K562 (cell line): ENCODE data around the gene ST14. TPM values are rescaled to one million over a fixed set of nuclear protein-coding genes. Genes with fewer than 3 reads are reported as not detected.

ENCODE experiments used
- BHLHE40 ChIP-seq: IDR thresholded peaks from 2 replicates; pipeline ENCODE4 v1.6.1; 2011; ENCODE audit warnings: low read length, improper control_type of control experiment
- BMI1 ChIP-seq: fragments of 150-350 bp; IDR thresholded peaks from 2 replicates; pipeline ENCODE4 v1.6.1; 2014; ENCODE audit warnings: low read length
- CBFB ChIP-seq: sonication (generic); formaldehyde crosslinking; IDR thresholded peaks from 2 replicates; pipeline ENCODE4 v1.4.0; 2020; ENCODE audit warnings: mild to moderate bottlenecking, missing genetic modification reagents
- ELK3 ChIP-seq: fragments of 450-650 bp; formaldehyde crosslinking; IDR thresholded peaks from 2 replicates; pipeline ENCODE4 v1.4.0; 2020; ENCODE audit warnings: mild to moderate bottlenecking
- GATA2 ChIP-seq: sonication (generic); formaldehyde crosslinking; IDR thresholded peaks from 2 replicates; pipeline ENCODE4 v1.4.0; 2020; ENCODE audit warnings: mild to moderate bottlenecking, missing genetic modification reagents
- HDAC6 ChIP-seq: IDR thresholded peaks from 2 replicates; pipeline ENCODE4 v1.6.1; 2012; ENCODE audit warnings: low read depth, mild to moderate bottlenecking, control low read depth, inconsistent platforms, low read length, moderate library complexity
- HDAC8 ChIP-seq: fragments of 450-650 bp; IDR thresholded peaks from 2 replicates; pipeline ENCODE4 v1.6.1; 2016; ENCODE audit warnings: mild to moderate bottlenecking, missing genetic modification characterization, moderate library complexity, missing compliant biosample characterization
- KLF10 ChIP-seq: fragments of 250-450 bp; sonication (Bioruptor Pico); IDR thresholded peaks from 2 replicates; pipeline ENCODE4 v1.6.1; 2021; ENCODE audit warnings: matching md5 sums
- MLX ChIP-seq, 2 experiments: fragments of 450-650 bp in 1 of 2; sonication (generic) in 1 of 2; formaldehyde crosslinking; conservative IDR thresholded peaks; 2 replicates each; pipeline versions ENCODE4 v1.4.0 to v1.8.1; 2020 to 2022; ENCODE audit warnings: mild to moderate bottlenecking in 1 of 2, missing genetic modification reagents in 1 of 2
- SIN3B ChIP-seq: fragments of 450-650 bp; IDR thresholded peaks from 2 replicates; pipeline ENCODE4 v1.6.1; 2017; ENCODE audit warnings: low read depth, mild to moderate bottlenecking, moderate library complexity
- SRSF3 ChIP-seq: fragments of 200-400 bp; formaldehyde crosslinking; IDR thresholded peaks from 2 replicates; pipeline ENCODE4 v1.6.1; 2016; ENCODE audit warnings: mild to moderate bottlenecking, low read length, moderate library complexity; ENCODE audit not compliant: insufficient read depth
- STAG1 ChIP-seq: sonication (generic); formaldehyde crosslinking; IDR thresholded peaks from 2 replicates; pipeline ENCODE4 v1.5.0; 2020; ENCODE audit warnings: missing genetic modification reagents, borderline replicate concordance
- THAP7 ChIP-seq: fragments of 250-450 bp; sonication (Bioruptor Pico); IDR thresholded peaks from 2 replicates; pipeline ENCODE4 v1.5.0; 2021
- U2AF2 ChIP-seq: fragments of 200-400 bp; formaldehyde crosslinking; optimal IDR thresholded peaks from 2 replicates; pipeline ENCODE3; 2017; ENCODE audit warnings: low read depth, mild to moderate bottlenecking, low read length
- ZBTB17 ChIP-seq: fragments of 450-650 bp; formaldehyde crosslinking; IDR thresholded peaks from 2 replicates; pipeline ENCODE4 v1.4.0; 2020; ENCODE audit warnings: mild to moderate bottlenecking
- ZFP30 ChIP-seq: fragments of 250-450 bp; sonication (Bioruptor Pico); IDR thresholded peaks from 2 replicates; pipeline ENCODE4 v1.8.0; 2022; ENCODE audit warnings: moderate library complexity, mild to moderate bottlenecking, inconsistent platforms, borderline replicate concordance
- ZFP36 ChIP-seq: fragments of 150-350 bp; IDR thresholded peaks from 2 replicates; pipeline ENCODE4 v1.6.1; 2018; ENCODE audit warnings: low read length, low read depth; ENCODE audit not compliant: partially characterized antibody
- ZFX ChIP-seq: sonication (generic); formaldehyde crosslinking; IDR thresholded peaks from 2 replicates; pipeline ENCODE4 v1.8.0; 2022; ENCODE audit warnings: mild to moderate bottlenecking, missing genetic modification reagents, moderate library complexity
- ZNF280B ChIP-seq: fragments of 250-450 bp; sonication (Bioruptor Pico); IDR thresholded peaks from 2 replicates; pipeline ENCODE4 v1.5.1; 2021; ENCODE audit warnings: mild to moderate bottlenecking
- ZNF584 ChIP-seq: fragments of 200-800 bp; sonication (Bioruptor generic); IDR thresholded peaks from 2 replicates; pipeline ENCODE4 v1.6.1; 2016; ENCODE audit warnings: low read depth, mild to moderate bottlenecking, missing genetic modification characterization, missing compliant biosample characterization
- polyA plus RNA-seq, 8 experiments: library from polyadenylated mRNA; depleted of rRNA in 4 of 8; stranded (reverse) in 5 of 8; unstranded in 3 of 8; fragments of >200 nt; fragmentation: Nextera tagmentation in 2 of 8; fragmentation: Illumina TruSeq in 1 of 8; extraction: Ambion mirVana in 2 of 8; extraction: Trizol in 1 of 8; gene quantifications; 2 replicates each; pipeline versions ENCODE4 v1.2.1 to v1.2.3, GENCODE V29; 2011 to 2014; ENCODE audit warnings: inconsistent platforms in 1 of 8, missing spikeins in 1 of 8
- total RNA-seq, 7 experiments: library from RNA; depleted of rRNA in 6 of 7; stranded (reverse); fragments of >200 nt in 6 of 7; fragmentation: Illumina TruSeq in 2 of 7; extraction: Trizol in 2 of 7; gene quantifications; 2 replicates each; pipeline versions ENCODE4 v1.2.1 to v1.2.3, GENCODE V29; 2011 to 2021; ENCODE audit warnings: low replicate concordance in 1 of 7

ST14 gene
- total and polyA plus RNA-seq, 9 of the 15 experiments (the other 6 are each of a cell fraction or from before 2014, with no cell fraction given), result 0.08 to 0.20 TPM; not detected in 7

- TF ChIP-seq ELK3 (no peak), MLX (CRISPR knock-in tag; conservative IDR thresholded peaks at IDR 0.05) (no peak), ZFX (CRISPR knock-in tag) (no peak), STAG1 (CRISPR knock-in tag) (no peak), GATA2 (no peak), SRSF3 (no peak), HDAC6 (no peak), BHLHE40 (no peak), SIN3B (no peak), U2AF2 (no peak), THAP7 (CRISPR knock-in tag) (no peak), ZNF584 (CRISPR knock-in tag) (no peak), CBFB (CRISPR knock-in tag) (no peak), KLF10 (CRISPR knock-in tag) (no peak), BMI1 (no peak), ZNF280B (CRISPR knock-in tag) (no peak), ZFP36 (no peak), ZBTB17 (CRISPR knock-in tag) (no peak), ZFP30 (CRISPR knock-in tag) (no peak), HDAC8 (tag) (no peak)
Observed at GRCh38 chr11:130163346-130164220, 4.0 kb downstream of the ST14 start (continued).
